HCT116 (cell line): ENCODE results near the gene ACSS2. TPM values are rescaled to one million over a fixed set of nuclear protein-coding genes. Genes with fewer than 3 reads are reported as not detected.
A peak's percentile ranks its signal among the peaks of the same experiment; 100 is the strongest.

Experiments used
- ATAC-seq: fragments of 200-7000 bp; cut with Tn5 transposase; 2 replicates; pipeline ENCODE4 v1.9.1; 2020; ENCODE audit warnings: mild to moderate bottlenecking, moderate library complexity
- BruUV-seq: library from RNA; stranded (reverse); fragments of 400-500 nt; replicated peaks from 2 replicates; lab custom pipeline; 2021; lab: Mats Ljungman, UMichigan
- CTCF ChIA-PET: fragments of 300-600 bp; sonication (Branson Sonifier 250); formaldehyde crosslinking; loops from one replicate; lab custom pipeline; 2021; ENCODE audit warnings: antibody characterized with exemption; lab: Charles Lee
- POLR2A ChIA-PET: fragments of 300-600, 350-600 bp; sonication (Branson Sonifier 250); formaldehyde crosslinking; loops from one replicate; lab custom pipeline; 2021; ENCODE audit warnings: antibody characterized with exemption; lab: Charles Lee
- RAD21 ChIA-PET, 2 experiments: fragments of 300-600 bp; sonication (Branson Sonifier 250); formaldehyde crosslinking; loops; one replicate each; lab custom pipeline; 2023; ENCODE audit warnings: low total read pairs in 2 of 2; ENCODE audit not compliant: uncharacterized antibody in 2 of 2, unreplicated experiment in 2 of 2, low non-redundant PET in 1 of 2; lab: Charles Lee
- DNase-seq: peaks from one replicate; pipeline ENCODE4 v3.0.0-alpha.2; 2010; ENCODE audit warnings: low read depth, low spot score
- H2AFZ ChIP-seq: fragments of 200-600 bp; shearing (Covaris generic), sonication (generic); 2 replicates; pipeline ENCODE4 v1.6.1; 2017; ENCODE audit warnings: low read depth, mixed run types, mixed read lengths, antibody characterized with exemption, low read length; ENCODE audit not compliant: poor library complexity, severe bottlenecking
- H3K27ac ChIP-seq: 2 replicates; pipeline ENCODE4 v1.5.1; 2012; ENCODE audit warnings: low read depth, low read length
- H3K27me3 ChIP-seq: fragments of 200-600 bp; sonication (generic); 2 replicates; pipeline ENCODE4 v1.6.1; 2016; ENCODE audit warnings: mixed run types, low read length, mixed read lengths; ENCODE audit not compliant: insufficient read depth
- H3K36me3 ChIP-seq, 2 experiments: fragments of 200-500 bp in 1 of 2; fragments of 200-600 bp in 1 of 2; sonication (Bioruptor generic) in 1 of 2; sonication (generic) in 1 of 2; 2 replicates each; pipeline versions ENCODE4 v1.5.1 to v1.6.1; 2014 to 2016; ENCODE audit warnings: low read length in 2 of 2, inconsistent platforms in 1 of 2, mixed read lengths in 1 of 2, mixed run types in 1 of 2; ENCODE audit not compliant: insufficient read depth in 2 of 2, control insufficient read depth in 1 of 2
- H3K4me1 ChIP-seq, 2 experiments: fragments of 200-600 bp in 1 of 2; sonication (generic) in 1 of 2; 2 replicates each; pipeline versions ENCODE4 v1.5.1 to v1.6.1; 2012 to 2017; ENCODE audit warnings: low read length in 2 of 2, inconsistent platforms in 1 of 2, mild to moderate bottlenecking in 1 of 2, mixed read lengths in 1 of 2, mixed run types in 1 of 2, moderate library complexity in 1 of 2; ENCODE audit not compliant: insufficient read depth in 2 of 2, control insufficient read depth in 1 of 2
- H3K4me2 ChIP-seq: fragments of 200-600 bp; sonication (generic); 2 replicates; pipeline ENCODE4 v1.6.1; 2017; ENCODE audit warnings: mixed run types, low read length, mixed read lengths
- H3K4me3 ChIP-seq, 2 experiments: fragments of 200-600 bp in 1 of 2; sonication (generic) in 1 of 2; replicated peaks in 1 of 2; 2 replicates each; pipeline ENCODE4 v1.5.1; 2011 to 2016; ENCODE audit warnings: low read length in 2 of 2, control low read depth in 1 of 2, low read depth in 1 of 2, mild to moderate bottlenecking in 1 of 2, mixed read lengths in 1 of 2, mixed run types in 1 of 2
- H3K79me2 ChIP-seq: fragments of 200-600 bp; sonication (generic); 2 replicates; pipeline ENCODE4 v1.6.1; 2017; ENCODE audit warnings: mild to moderate bottlenecking, mixed run types, low read length, moderate library complexity, mixed read lengths; ENCODE audit not compliant: insufficient read depth
- H3K9ac ChIP-seq: fragments of 200-600 bp; sonication (generic); 2 replicates; pipeline ENCODE4 v1.6.1; 2016; ENCODE audit warnings: low read length, mixed read lengths
- H3K9me2 ChIP-seq: fragments of 200-600 bp; sonication (generic), shearing (Covaris generic); 2 replicates; pipeline ENCODE4 v1.6.1; 2017; ENCODE audit warnings: mixed run types, mild to moderate bottlenecking, moderate library complexity; ENCODE audit not compliant: insufficient read depth
- H3K9me3 ChIP-seq, 2 experiments: fragments of 200-500 bp in 1 of 2; fragments of 200-600 bp in 1 of 2; sonication (Bioruptor generic) in 1 of 2; sonication (generic) in 1 of 2; 2 replicates each; pipeline ENCODE4 v1.6.1; 2014 to 2017; ENCODE audit warnings: low read length in 2 of 2, mixed read lengths in 2 of 2, inconsistent platforms in 1 of 2, low read depth in 1 of 2, mild to moderate bottlenecking in 1 of 2, mixed run types in 1 of 2, moderate library complexity in 1 of 2; ENCODE audit not compliant: control insufficient read depth in 1 of 2, insufficient read depth in 1 of 2
- H4K20me1 ChIP-seq: fragments of 200-600 bp; sonication (generic), shearing (Covaris generic); 2 replicates; pipeline ENCODE4 v1.6.1; 2017; ENCODE audit warnings: mixed run types, mild to moderate bottlenecking, moderate library complexity; ENCODE audit not compliant: insufficient read depth
- ATF3 ChIP-seq: IDR thresholded peaks from 2 replicates; pipeline ENCODE4 v1.6.1; 2012
- CBX3 ChIP-seq: IDR thresholded peaks from 2 replicates; pipeline ENCODE4 v1.6.1; 2012; ENCODE audit warnings: low read depth
- CTCF ChIP-seq, 3 experiments: fragments of 200-600 bp in 1 of 3; sonication (generic) in 1 of 3; IDR thresholded peaks in 2 of 3; conservative IDR thresholded peaks in 1 of 3; 2 replicates each; pipeline ENCODE4 v1.5.1; 2012 to 2017; ENCODE audit warnings: low read depth in 2 of 3, low read length in 2 of 3, antibody characterized with exemption in 1 of 3, borderline replicate concordance in 1 of 3, control low read depth in 1 of 3, mild to moderate bottlenecking in 1 of 3, mixed read lengths in 1 of 3, mixed run types in 1 of 3, moderate library complexity in 1 of 3; ENCODE audit not compliant: insufficient read depth in 1 of 3
- ELF1 ChIP-seq: IDR thresholded peaks from 2 replicates; pipeline ENCODE4 v1.6.1; 2012; ENCODE audit warnings: low read depth, borderline replicate concordance
- EZH2 ChIP-seq: fragments of 200-600 bp; sonication (generic); IDR thresholded peaks from 2 replicates; pipeline ENCODE4 v1.6.1; 2017; ENCODE audit warnings: antibody characterized with exemption, mixed run types
- EZH2phosphoT487 ChIP-seq: fragments of 200-600 bp; IDR thresholded peaks from 2 replicates; pipeline ENCODE4 v1.6.1; 2018; ENCODE audit warnings: antibody characterized with exemption, borderline replicate concordance
- JUND ChIP-seq: IDR thresholded peaks from 2 replicates; pipeline ENCODE4 v1.6.1; 2012
- MAX ChIP-seq: IDR thresholded peaks from 2 replicates; pipeline ENCODE4 v1.6.1; 2012
- POLR2A ChIP-seq: IDR thresholded peaks from 2 replicates; pipeline ENCODE4 v1.7.0; 2011; ENCODE audit warnings: borderline replicate concordance; ENCODE audit not compliant: insufficient read depth, insufficient read length; ENCODE audit errors: extremely low read depth
- POLR2AphosphoS5 ChIP-seq: IDR thresholded peaks from 2 replicates; pipeline ENCODE4 v1.6.1; 2011; ENCODE audit warnings: mild to moderate bottlenecking, low read depth, low read length, moderate library complexity
- RAD21 ChIP-seq: IDR thresholded peaks from 2 replicates; pipeline ENCODE4 v1.6.1; 2012; ENCODE audit warnings: low read depth, mild to moderate bottlenecking
- REST ChIP-seq: IDR thresholded peaks from 2 replicates; pipeline ENCODE4 v1.6.1; 2012; ENCODE audit warnings: low read depth
- SP1 ChIP-seq: IDR thresholded peaks from 2 replicates; pipeline ENCODE4 v1.6.1; 2012; ENCODE audit warnings: low read depth
- SRF ChIP-seq: IDR thresholded peaks from 2 replicates; pipeline ENCODE4 v1.6.1; 2012; ENCODE audit warnings: low read depth
- TCF7L2 ChIP-seq: IDR thresholded peaks from 2 replicates; pipeline ENCODE4 v1.7.0; 2011; ENCODE audit warnings: borderline replicate concordance, inconsistent platforms; ENCODE audit not compliant: insufficient read depth, insufficient read length; ENCODE audit errors: extremely low read depth
- YY1 ChIP-seq: IDR thresholded peaks from 2 replicates; pipeline ENCODE4 v1.6.1; 2011; ENCODE audit warnings: low read length, low read depth, moderate library complexity, mild to moderate bottlenecking; ENCODE audit not compliant: insufficient replicate concordance; ENCODE audit errors: extremely low read depth
- ZBTB33 ChIP-seq: IDR thresholded peaks from 2 replicates; pipeline ENCODE4 v1.6.1; 2011; ENCODE audit warnings: mild to moderate bottlenecking, low read length, moderate library complexity; ENCODE audit not compliant: insufficient replicate concordance; ENCODE audit errors: extremely low read depth
- ZFX ChIP-seq: fragments of 450-650 bp; IDR thresholded peaks from 2 replicates; pipeline ENCODE4 v1.6.1; 2017
- ZNF274 ChIP-seq: fragments of 200-500 bp; sonication (Bioruptor generic); IDR thresholded peaks from 2 replicates; pipeline ENCODE4 v1.6.1; 2014; ENCODE audit warnings: mild to moderate bottlenecking, low read depth, low read length, inconsistent platforms
- intact Hi-C: fragments of 100-400 bp; cut with micrococcal nuclease; formaldehyde crosslinking; loops from 2 replicates; pipeline ENCODE4 v1.10.0; 2022
- total RNA-seq: library from RNA; stranded (reverse); gene quantifications from one replicate; pipeline ENCODE4 v1.2.1, GENCODE V29; 2021; ENCODE audit not compliant: unreplicated experiment

The ACSS2 gene
- total RNA-seq, 1 experiment from 2014 or later: 71.7 TPM

GRCh38 chr20:34871966-34872621, 4.3 kb upstream of the ACSS2 start:
- Histone ChIP-seq H2AFZ (no peak overlapping the region), H3K36me3 (no peaks in the 10 kb centered on the region), H3K27ac (no peak overlapping the region; the same call in 1 of the 2 replicates), H3K27me3 (no peaks in the 10 kb centered on the region), H3K4me2 (peak overlapping the region; percentile 78), H3K4me3 (peak overlapping the region; percentile 26 to 50), H3K79me2 (no peaks in the 10 kb centered on the region; the same call in 1 of the 2 replicates), H3K9ac (no peak overlapping the region), H3K4me1 (peaks cover 22 to 43% of the 10 kb centered on the region in 2 experiments), H3K9me3 (no peaks in the 10 kb centered on the region), H3K9me2 (no peaks in the 10 kb centered on the region), H4K20me1 (no peaks in the 10 kb centered on the region)
- BruUV-seq: TSS peak; percentile 44
- ChIA-PET POLR2A (no interaction called here), RAD21 (no interaction called here), CTCF (interaction anchor here (1.1 to 3.4 kb wide), 3 partner anchors 84 to 412 kb away, joined by 4 to 19 read pairs (median 4); partner anchors contain the start of genes EIF6, GSS and MYH7B)
- intact Hi-C loops: loop anchor here (5.0 to 10.0 kb wide), 2 partner anchors 215 to 393 kb away; no protein-coding TSS in a partner anchor
- ATAC-seq: no peak
- no peak for DNase-seq
- TF ChIP-seq ZFX (no peak), ELF1 (no peak), CBX3 (no peak), EZH2 (no peak), ZBTB33 (no peak), POLR2AphosphoS5 (no peak), ATF3 (no peak), SRF (no peak), RAD21 (no peak), ZNF274 (no peak), EZH2phosphoT487 (no peak), POLR2A (no peak), SP1 (no peak), JUND (no peak), TCF7L2 (no peak), YY1 (no peak), REST (no peak), CTCF (IDR thresholded peaks at IDR 0.05 in 2 of 3, conservative IDR thresholded peaks at IDR 0.05 in 1 of 3; ENCODE audit: borderline replicate concordance in 1 of 3, insufficient read depth in 1 of 3, low read depth in 2 of 3, low read length in 2 of 3) (no peak), MAX (no peak)
